ENCODE data around the gene DKK1. TPM values are rescaled to one million over a fixed set of nuclear protein-coding genes. Genes with fewer than 3 reads are reported as not detected.

The DKK1 gene
- polyA plus RNA-seq, 1 donor (not counting 4 experiments of a cell fraction or from before 2014, with no cell fraction given): 223 TPM

GRCh38 chr10:52334595-52334994, 20.5 kb downstream of the DKK1 start:
- Histone ChIP-seq H3K27me3 (ENCODE audit: control insufficient read depth, extremely low read depth, insufficient read depth, low read length) (no peaks in the 10 kb centered on the region), H3K4me3 (ENCODE audit: control insufficient read depth in 2 of 3, extremely low read depth in 1 of 3, insufficient read depth in 2 of 3, low read depth in 1 of 3, low read length in 3 of 3) (no peak overlapping the region), H3K27ac (ENCODE audit: control insufficient read depth, insufficient read depth, low read length) (peak overlapping the region; percentile 69), H3K4me2 (ENCODE audit: control insufficient read depth, extremely low read depth, insufficient read depth, low read depth, low read length) (peak overlapping the region; percentile 36), H4K20me1 (ENCODE audit: control insufficient read depth, extremely low read depth, insufficient read depth, low read length) (no peaks in the 10 kb centered on the region), H3K36me3 (ENCODE audit: control insufficient read depth in 2 of 2, extremely low read depth in 1 of 2, insufficient read depth in 2 of 2, low read length in 2 of 2) (no peaks in the 10 kb centered on the region), H3K9me1 (ENCODE audit: control insufficient read depth, extremely low read depth, insufficient read depth, low read length) (no peaks in the 10 kb centered on the region), H3K4me1 (ENCODE audit: control insufficient read depth, extremely low read depth, insufficient read depth, low read length) (peaks cover 18% of the 10 kb centered on the region), H3K79me2 (ENCODE audit: control insufficient read depth, insufficient read depth, low read length) (no peaks in the 10 kb centered on the region), H2AFZ (ENCODE audit: control insufficient read depth, low read length) (no peak overlapping the region), H3K9me3 (ENCODE audit: control insufficient read depth, low read depth, low read length) (no peaks in the 10 kb centered on the region), H3K9ac (ENCODE audit: control insufficient read depth, extremely low read depth, insufficient read depth, low read length) (no peak overlapping the region)
- DNase-seq (ENCODE audit: low read depth, low spot score) (no peak), FAIRE-seq (no peak)
- dilution Hi-C loops (cut with MboI; ENCODE audit: extremely low pct_ligation_motif_present, low sequenced_read_pairs): no loop called here
- TF ChIP-seq CTCF (optimal IDR thresholded peaks at IDR 0.05 in 1 of 3, IDR thresholded peaks at IDR 0.05 in 1 of 3, conservative IDR thresholded peaks at IDR 0.05 in 1 of 3; ENCODE audit: extremely low read depth in 1 of 3, insufficient read depth in 2 of 3, low read length in 3 of 3) (no peak), EZH2 (IDR thresholded peaks at IDR 0.05; ENCODE audit: low read length) (no peak)

- H4K20me1 ChIP-seq (ENCODE audit: control insufficient read depth, extremely low read depth, insufficient read depth, low read length): no peaks in the 10 kb centered on the region
- no peak overlapping the region for H3K4me3 ChIP-seq (ENCODE audit: control insufficient read depth in 2 of 3, extremely low read depth in 1 of 3, insufficient read depth in 2 of 3, low read depth in 1 of 3, low read length in 3 of 3)
- dilution Hi-C loops (cut with MboI; ENCODE audit: extremely low pct_ligation_motif_present, low sequenced_read_pairs): no loop called here
- H2AFZ ChIP-seq (ENCODE audit: control insufficient read depth, low read length): peak overlapping the region; percentile 21
- H3K36me3 ChIP-seq (ENCODE audit: control insufficient read depth in 2 of 2, extremely low read depth in 1 of 2, insufficient read depth in 2 of 2, low read length in 2 of 2): no peaks in the 10 kb centered on the region
- H3K27ac ChIP-seq (ENCODE audit: control insufficient read depth, insufficient read depth, low read length): peak overlapping the region; percentile 69
- H3K79me2 ChIP-seq (ENCODE audit: control insufficient read depth, insufficient read depth, low read length): no peaks in the 10 kb centered on the region
- TF ChIP-seq CTCF (optimal IDR thresholded peaks at IDR 0.05 in 1 of 3, IDR thresholded peaks at IDR 0.05 in 1 of 3, conservative IDR thresholded peaks at IDR 0.05 in 1 of 3; ENCODE audit: extremely low read depth in 1 of 3, insufficient read depth in 2 of 3, low read length in 3 of 3) (no peak), EZH2 (IDR thresholded peaks at IDR 0.05; ENCODE audit: low read length) (no peak)
- H3K4me1 ChIP-seq (ENCODE audit: control insufficient read depth, extremely low read depth, insufficient read depth, low read length): peaks cover 18% of the 10 kb centered on the region
- H3K4me2 ChIP-seq (ENCODE audit: control insufficient read depth, extremely low read depth, insufficient read depth, low read depth, low read length): peak overlapping the region; percentile 37
- DNase-seq (ENCODE audit: low read depth, low spot score) (no peak), FAIRE-seq (no peak)
- H3K9me1 ChIP-seq (ENCODE audit: control insufficient read depth, extremely low read depth, insufficient read depth, low read length): no peaks in the 10 kb centered on the region
- no peak overlapping the region for H3K9ac ChIP-seq (ENCODE audit: control insufficient read depth, extremely low read depth, insufficient read depth, low read length)
- H3K9me3 ChIP-seq (ENCODE audit: control insufficient read depth, low read depth, low read length): no peaks in the 10 kb centered on the region
- H3K27me3 ChIP-seq (ENCODE audit: control insufficient read depth, extremely low read depth, insufficient read depth, low read length): no peaks in the 10 kb centered on the region
These were observed 21.6 kb downstream of the DKK1 start for GRCh38 chr10:52335665-52336064.
